Left lung (tissue), 10 donors: Measurements from ENCODE around the gene NDUFAF7. TPM values are rescaled to one million over a fixed set of nuclear protein-coding genes. Genes with fewer than 3 reads are reported as not detected.
"Not testable (repeated sequence)": the region's sequence is repeated elsewhere in the genome, so short reads cannot be mapped to it uniquely, and the experiment has no call there.

Experiments
- ATAC-seq: fragments of 200-7000 bp; cut with Tn5 transposase; one replicate; pipeline ENCODE4 v1.9.1; 2020; ENCODE audit warnings: moderate library complexity
- DNase-seq, 4 donors: peaks; one replicate each; pipeline ENCODE4 v3.0.0-alpha.2; 2013 to 2020
- H3K27ac ChIP-seq, 2 donors: fragments of 200-600 bp; sonication (generic) in 1 of 2; one replicate each; pipeline versions ENCODE4 v1.5.0 to v1.8.0; 2020 to 2021
- H3K27me3 ChIP-seq, 2 donors: fragments of 200-600 bp; sonication (generic) in 1 of 2; one replicate each; pipeline versions ENCODE4 v1.5.0 to v1.8.0; 2020 to 2021
- H3K36me3 ChIP-seq, 2 donors: fragments of 200-600 bp; sonication (generic) in 1 of 2; one replicate each; pipeline versions ENCODE4 v1.5.0 to v1.8.0; 2020 to 2021
- H3K4me1 ChIP-seq, 2 donors: fragments of 200-600 bp; one replicate each; pipeline ENCODE4 v1.8.0; 2021
- H3K4me3 ChIP-seq, 2 donors: fragments of 200-600 bp; sonication (generic) in 1 of 2; one replicate each; pipeline versions ENCODE4 v1.5.0 to v1.8.0; 2020 to 2021; ENCODE audit warnings: mild to moderate bottlenecking in 1 of 2
- H3K9me3 ChIP-seq, 2 donors: fragments of 200-600 bp; sonication (generic) in 1 of 2; one replicate each; pipeline versions ENCODE4 v1.5.0 to v1.8.0; 2020 to 2021
- CTCF ChIP-seq, 2 donors: fragments of 200-600 bp; sonication (generic) in 1 of 2; IDR thresholded peaks; one replicate each; pipeline versions ENCODE4 v1.5.0 to v1.8.0; 2021; ENCODE audit warnings: antibody characterized with exemption in 2 of 2
- intact Hi-C, 2 donors: fragments of 100-400 bp; cut with DNase I; formaldehyde crosslinking; loops; one replicate each; pipeline versions ENCODE4 v1.11.2 to v1.14.2; 2022
- polyA plus RNA-seq, 6 donors: library from polyadenylated mRNA; unstranded; fragments of 120-200 nt; gene quantifications; one replicate each; pipeline ENCODE4 v1.2.1, GENCODE V29; 2013; ENCODE audit not compliant: insufficient read length in 6 of 6
- total RNA-seq, 2 donors: library from RNA; stranded (reverse); fragmentation: NEBNext Ultra II Directional; extraction: Animal tissue kit (Norgen Biotek cat#: 25700); gene quantifications; one replicate each; pipeline ENCODE4 v1.2.1, GENCODE V29; 2021
- donor health status: DM: no; HTN: yes; CAD: no.
- donor health status: DM: no; HTN: no; CAD: no.

Gene NDUFAF7
- total and polyA plus RNA-seq, 8 donors: 12.3 to 41.8 (median 31.0) TPM

- Histone ChIP-seq H3K4me3 (peak within 1 kb of the TSS; percentile 74 to 84), H3K4me1 (peaks cover 7 to 21% of the 10 kb centered on the region in 2 donors), H3K27me3 (no peaks in the 10 kb centered on the region), H3K36me3 (peaks cover 0 to 16% of the 10 kb centered on the region in 2 donors), H3K9me3 (no peaks in the 10 kb centered on the region), H3K27ac (peak within 1 kb of the TSS; percentile 88 to 91)
- TF ChIP-seq CTCF (IDR thresholded peaks at IDR 0.05): no peak
- intact Hi-C loops: no loop called here
- DNase-seq (peak; percentile 80 to 93 (median 88)), ATAC-seq (peak; percentile 93)
Measured at GRCh38 chr2:37196320-37197195, 34.9 kb upstream of the NDUFAF7 start, which contains the start of gene CEBPZOS. Gene CEBPZOS (plus strand): TSS chr2:37196496. CDS start chr2:37199705, 3,209 bp downstream.

GRCh38 chr2:37198681-37199065, 32.8 kb upstream of the NDUFAF7 start:
- peaks cover 0 to 36% of the 10 kb centered on the region in 2 donors for H3K36me3 ChIP-seq
- H3K4me1 ChIP-seq: peaks cover 7 to 21% of the 10 kb centered on the region in 2 donors
- ATAC-seq: no peak
- no peaks in the 10 kb centered on the region for H3K27me3 ChIP-seq
- H3K4me3 ChIP-seq: no peak overlapping the region
- no peak for TF ChIP-seq CTCF (IDR thresholded peaks at IDR 0.05)
- intact Hi-C loops: no loop called here
- H3K27ac ChIP-seq: no peak overlapping the region
- no peak for DNase-seq
- no peaks in the 10 kb centered on the region for H3K9me3 ChIP-seq

- TF ChIP-seq CTCF (IDR thresholded peaks at IDR 0.05): no peak
- no peak overlapping the region for H3K4me3 ChIP-seq
- no peak for DNase-seq
- peaks cover 7 to 17% of the 10 kb centered on the region in 2 donors for H3K4me1 ChIP-seq
- ATAC-seq: no peak
- H3K27ac ChIP-seq: no peak overlapping the region
- H3K9me3 ChIP-seq: no peaks in the 10 kb centered on the region
- peaks cover 4 to 60% of the 10 kb centered on the region in 2 donors for H3K36me3 ChIP-seq
- H3K27me3 ChIP-seq: no peaks in the 10 kb centered on the region
- intact Hi-C loops: no loop called here
Measured at GRCh38 chr2:37201208-37201607, 30.2 kb upstream of the NDUFAF7 start.

GRCh38 chr2:37201766-37202165, 29.7 kb upstream of the NDUFAF7 start:
- TF ChIP-seq CTCF (IDR thresholded peaks at IDR 0.05): no peak
- no peak for ATAC-seq
- DNase-seq: no peak
- no peak overlapping the region for H3K4me3 ChIP-seq
- peaks cover 4 to 66% of the 10 kb centered on the region in 2 donors for H3K36me3 ChIP-seq
- no peak overlapping the region for H3K27ac ChIP-seq
- H3K4me1 ChIP-seq: peaks cover 7 to 17% of the 10 kb centered on the region in 2 donors
- H3K27me3 ChIP-seq: no peaks in the 10 kb centered on the region
- no peaks in the 10 kb centered on the region for H3K9me3 ChIP-seq
- intact Hi-C loops: no loop called here

GRCh38 chr2:37203708-37204107, 27.8 kb upstream of the NDUFAF7 start:
- DNase-seq (no peak), ATAC-seq (no peak)
- Histone ChIP-seq H3K9me3 (peaks cover 0 to 6% of the 10 kb centered on the region in 2 donors), H3K4me1 (peaks cover 0 to 2% of the 10 kb centered on the region in 2 donors), H3K36me3 (peaks cover 4 to 83% of the 10 kb centered on the region in 2 donors), H3K27me3 (no peaks in the 10 kb centered on the region), H3K27ac (no peak overlapping the region), H3K4me3 (no peak overlapping the region)
- intact Hi-C loops: no loop called here
- TF ChIP-seq CTCF (IDR thresholded peaks at IDR 0.05): no peak

GRCh38 chr2:37205071-37205661, 26.3 kb upstream of the NDUFAF7 start:
- H3K36me3 ChIP-seq: peaks cover 4 to 95% of the 10 kb centered on the region in 2 donors
- ATAC-seq, DNase-seq, H3K27me3 ChIP-seq, H3K4me3 ChIP-seq, intact Hi-C loops, H3K27ac ChIP-seq, H3K4me1 ChIP-seq: not testable (repeated sequence)
- peaks cover 0 to 18% of the 10 kb centered on the region in 2 donors for H3K9me3 ChIP-seq
